Sigmoid colon (tissue), 4 donors: ENCODE data around the gene PSAP.

Source experiments
- EP300 ChIP-seq, 4 donors: sonication (generic); formaldehyde crosslinking; IDR thresholded peaks; one replicate each; pipeline ENCODE4 v1.6.1; 2017; ENCODE audit warnings: antibody characterized with exemption in 4 of 4
- POLR2A ChIP-seq, 2 donors: fragments of 450-650 bp; IDR thresholded peaks; one replicate each; pipeline ENCODE4 v1.6.1; 2016; ENCODE audit warnings: antibody characterized with exemption in 2 of 2, mild to moderate bottlenecking in 2 of 2, moderate library complexity in 2 of 2
- POLR2AphosphoS5 ChIP-seq, 4 donors: sonication (generic); formaldehyde crosslinking; IDR thresholded peaks; one replicate each; pipeline ENCODE4 v1.6.1; 2017; ENCODE audit warnings: antibody characterized with exemption in 4 of 4
- TF ChIP-seq, protein P1 (sequence below), 4 experiments: fragments of 450-650 bp in 3 of 4; fragments of 200-600 bp in 1 of 4; IDR thresholded peaks; one replicate each; pipeline ENCODE4 v1.5.1; 2016 to 2019; ENCODE audit warnings: antibody characterized with exemption in 4 of 4, mild to moderate bottlenecking in 3 of 4, moderate library complexity in 2 of 4

DNA sequence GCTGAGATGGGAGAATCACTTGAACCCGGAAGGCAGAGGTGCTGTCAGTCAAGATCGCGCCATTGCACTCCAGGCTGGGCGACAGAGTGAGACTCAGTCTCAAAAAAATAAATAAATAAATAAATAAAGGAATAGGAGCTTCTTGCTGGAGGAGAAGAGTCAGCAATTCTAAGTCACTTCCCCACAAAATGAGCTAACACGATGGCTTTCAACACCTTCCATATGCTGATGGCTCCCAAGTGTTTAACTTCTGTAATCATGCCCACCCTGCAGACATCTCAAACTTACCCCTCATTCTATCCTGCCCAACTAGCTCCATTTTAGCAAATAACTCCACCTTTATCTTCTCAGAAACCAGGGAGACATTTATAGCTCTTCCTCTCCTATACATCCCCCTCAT lies 21.2 kb downstream of the PSAP start:
- TF ChIP-seq, protein P1, sequence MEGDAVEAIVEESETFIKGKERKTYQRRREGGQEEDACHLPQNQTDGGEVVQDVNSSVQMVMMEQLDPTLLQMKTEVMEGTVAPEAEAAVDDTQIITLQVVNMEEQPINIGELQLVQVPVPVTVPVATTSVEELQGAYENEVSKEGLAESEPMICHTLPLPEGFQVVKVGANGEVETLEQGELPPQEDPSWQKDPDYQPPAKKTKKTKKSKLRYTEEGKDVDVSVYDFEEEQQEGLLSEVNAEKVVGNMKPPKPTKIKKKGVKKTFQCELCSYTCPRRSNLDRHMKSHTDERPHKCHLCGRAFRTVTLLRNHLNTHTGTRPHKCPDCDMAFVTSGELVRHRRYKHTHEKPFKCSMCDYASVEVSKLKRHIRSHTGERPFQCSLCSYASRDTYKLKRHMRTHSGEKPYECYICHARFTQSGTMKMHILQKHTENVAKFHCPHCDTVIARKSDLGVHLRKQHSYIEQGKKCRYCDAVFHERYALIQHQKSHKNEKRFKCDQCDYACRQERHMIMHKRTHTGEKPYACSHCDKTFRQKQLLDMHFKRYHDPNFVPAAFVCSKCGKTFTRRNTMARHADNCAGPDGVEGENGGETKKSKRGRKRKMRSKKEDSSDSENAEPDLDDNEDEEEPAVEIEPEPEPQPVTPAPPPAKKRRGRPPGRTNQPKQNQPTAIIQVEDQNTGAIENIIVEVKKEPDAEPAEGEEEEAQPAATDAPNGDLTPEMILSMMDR (IDR thresholded peaks at IDR 0.05) = no peak
- no peak for TF ChIP-seq POLR2A (IDR thresholded peaks at IDR 0.05)
- no peak for TF ChIP-seq POLR2AphosphoS5 (IDR thresholded peaks at IDR 0.05)
- no peak for TF ChIP-seq EP300 (IDR thresholded peaks at IDR 0.05)
